HEK293 (cell line): ENCODE data around the gene WWOX.

ENCODE experiments used
- CTCF ChIA-PET: fragments of 350-600 bp; formaldehyde crosslinking; extraction: SDS; loops from one replicate; lab custom pipeline; 2021; ENCODE audit warnings: antibody characterized with exemption; lab: Yijun Ruan, JAX
- POLR2A ChIA-PET: fragments of 300-600 bp; formaldehyde crosslinking; extraction: SDS; loops from one replicate; lab custom pipeline; 2020; ENCODE audit warnings: antibody characterized with exemption, inconsistent platforms; lab: Yijun Ruan, JAX
- H3K27ac ChIP-seq: fragments of 200-500 bp; sonication (Bioruptor generic); 2 replicates; pipeline ENCODE4 v1.5.1; 2014; ENCODE audit warnings: low read depth, low read length, control low read depth, inconsistent platforms; ENCODE audit errors: extremely low read depth
- H3K36me3 ChIP-seq, 2 experiments: fragments of 200-500 bp in 1 of 2; sonication (Bioruptor generic) in 1 of 2; 1 replicate in 1 of 2; 2 replicates in 1 of 2; pipeline ENCODE4 v1.5.1; 2014 to 2017; ENCODE audit warnings: inconsistent platforms in 2 of 2, low read length in 2 of 2; ENCODE audit not compliant: control insufficient read depth in 2 of 2, insufficient read depth in 1 of 2
- H3K4me1 ChIP-seq: fragments of 200-500 bp; sonication (Bioruptor generic); 2 replicates; pipeline ENCODE4 v1.5.1; 2014; ENCODE audit warnings: mild to moderate bottlenecking, low read length, inconsistent platforms; ENCODE audit not compliant: control insufficient read depth, insufficient read depth
- H3K4me3 ChIP-seq: 2 replicates; pipeline ENCODE4 v1.5.1; 2011; ENCODE audit warnings: low read depth, mild to moderate bottlenecking, control low read depth, low read length, moderate library complexity
- H3K9me3 ChIP-seq: fragments of 200-500 bp; sonication (Bioruptor generic); 2 replicates; pipeline ENCODE4 v1.5.1; 2014; ENCODE audit warnings: low read depth, low read length, inconsistent platforms; ENCODE audit not compliant: control insufficient read depth, insufficient read depth
- AEBP2 ChIP-seq: fragments of 450-650 bp; formaldehyde crosslinking; IDR thresholded peaks from 2 replicates; pipeline ENCODE4 v1.5.1; 2016; ENCODE audit warnings: missing biosample characterization, missing genetic modification characterization, borderline replicate concordance
- ZBTB21 ChIP-seq: fragments of 450-650 bp; formaldehyde crosslinking; IDR thresholded peaks from 2 replicates; pipeline ENCODE4 v1.5.1; 2017; ENCODE audit warnings: missing biosample characterization, missing genetic modification characterization
- ZNF132 ChIP-seq: fragments of 450-650 bp; formaldehyde crosslinking; IDR thresholded peaks from 2 replicates; pipeline ENCODE4 v1.5.1; 2017; ENCODE audit warnings: missing biosample characterization, missing genetic modification characterization, borderline replicate concordance
- ZNF16 ChIP-seq: fragments of 450-650 bp; formaldehyde crosslinking; IDR thresholded peaks from 2 replicates; pipeline ENCODE4 v1.5.1; 2016; ENCODE audit warnings: low read depth, missing biosample characterization, missing genetic modification characterization
- ZNF175 ChIP-seq: fragments of 450-650 bp; formaldehyde crosslinking; IDR thresholded peaks from 2 replicates; pipeline ENCODE4 v1.5.1; 2016; ENCODE audit warnings: missing biosample characterization, missing genetic modification characterization
- ZNF266 ChIP-seq: fragments of 450-650 bp; formaldehyde crosslinking; IDR thresholded peaks from 2 replicates; pipeline ENCODE4 v1.5.1; 2016; ENCODE audit warnings: missing biosample characterization, missing genetic modification characterization, low read depth
- ZNF341 ChIP-seq: fragments of 450-650 bp; formaldehyde crosslinking; IDR thresholded peaks from 2 replicates; pipeline ENCODE4; 2016; ENCODE audit warnings: low read depth, missing biosample characterization, missing genetic modification characterization
- ZNF423 ChIP-seq: fragments of 450-650 bp; formaldehyde crosslinking; IDR thresholded peaks from 2 replicates; pipeline ENCODE4 v1.5.1; 2016; ENCODE audit warnings: missing biosample characterization, missing genetic modification characterization
- ZNF518A ChIP-seq: fragments of 450-650 bp; formaldehyde crosslinking; conservative IDR thresholded peaks from 2 replicates; pipeline ENCODE4 v1.5.1; 2016; ENCODE audit warnings: low read depth, missing biosample characterization, missing genetic modification characterization
- ZNF768 ChIP-seq: fragments of 450-650 bp; formaldehyde crosslinking; IDR thresholded peaks from 2 replicates; pipeline ENCODE4 v1.5.1; 2018; ENCODE audit warnings: missing biosample characterization, mild to moderate bottlenecking, missing genetic modification characterization
- ZSCAN23 ChIP-seq: fragments of 450-650 bp; formaldehyde crosslinking; IDR thresholded peaks from 2 replicates; pipeline ENCODE4 v1.5.1; 2016; ENCODE audit warnings: missing biosample characterization, missing genetic modification characterization
- TF ChIP-seq, protein P1 (sequence below): fragments of 450-650 bp; formaldehyde crosslinking; IDR thresholded peaks from 2 replicates; pipeline ENCODE4 v1.5.1; 2016; ENCODE audit warnings: missing biosample characterization, missing genetic modification characterization

WWOX gene

DNA sequence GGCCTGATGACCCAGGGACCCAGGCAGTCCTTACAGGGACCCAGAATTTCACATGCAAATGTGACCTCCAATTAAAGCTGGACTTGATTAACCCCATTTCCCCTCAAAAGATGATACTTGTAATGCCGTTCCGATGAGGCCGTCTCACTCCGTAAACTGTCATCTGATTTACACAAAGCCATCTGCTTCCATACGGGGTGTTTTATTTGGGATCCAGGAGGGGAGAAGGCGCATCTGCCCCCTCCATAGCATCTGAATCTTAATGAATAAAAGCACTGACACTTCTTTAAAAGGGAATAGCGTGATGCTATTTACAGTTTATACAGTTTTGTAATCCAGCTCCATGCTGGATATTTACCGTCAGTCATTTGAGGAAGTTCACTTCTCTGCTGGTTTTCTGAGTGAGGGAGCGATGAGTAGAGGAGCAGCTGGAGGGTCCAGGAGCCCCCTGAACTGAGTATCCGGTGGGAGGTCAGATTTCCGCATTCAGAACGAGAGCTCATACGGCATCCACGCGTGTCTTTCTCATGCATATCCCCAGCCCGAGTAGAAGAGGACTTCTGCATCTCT, 452.7 kb downstream of the WWOX start:
- TF ChIP-seq ZNF175: no peak
- H3K4me1 ChIP-seq: peaks cover 3% of the 10 kb centered on the region; the same call in 1 of the 2 replicates
- no peaks in the 10 kb centered on the region for H3K9me3 ChIP-seq
- H3K27ac ChIP-seq: no peak overlapping the region
- POLR2A ChIA-PET: no interaction called here
- CTCF ChIA-PET: no interaction called here
- no peaks in the 10 kb centered on the region for H3K36me3 ChIP-seq
- no peak overlapping the region for H3K4me3 ChIP-seq

DNA sequence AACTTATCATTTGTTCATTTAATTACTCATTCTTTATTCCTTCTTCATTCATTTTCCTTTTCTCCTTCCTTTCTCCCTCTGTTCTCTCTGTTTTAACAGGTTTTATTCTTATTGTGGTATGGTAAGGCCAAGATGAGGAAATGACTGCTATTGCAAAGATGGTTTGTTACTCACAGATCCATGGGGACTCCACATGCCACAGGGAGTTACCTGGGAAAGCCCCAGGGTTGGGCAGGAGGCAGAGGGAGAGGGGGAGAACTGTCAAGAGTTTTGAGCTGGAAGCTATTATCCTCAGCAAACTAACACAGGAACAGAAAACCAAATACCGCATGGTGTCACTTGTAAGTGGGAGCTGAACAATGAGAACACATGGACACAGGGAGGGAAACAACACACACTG, 453.3 kb downstream of the WWOX start:
- ChIA-PET POLR2A (no interaction called here), CTCF (no interaction called here)
- no peaks in the 10 kb centered on the region for H3K9me3 ChIP-seq
- no peaks in the 10 kb centered on the region for H3K36me3 ChIP-seq
- TF ChIP-seq AEBP2 (tag by site-specific recombination): no peak
- no peak for TF ChIP-seq ZNF132
- TF ChIP-seq ZNF341 (tag by site-specific recombination): peak; percentile 33
- no peak for TF ChIP-seq ZNF518A
- TF ChIP-seq ZSCAN23: no peak
- TF ChIP-seq ZNF423 (tag by site-specific recombination): no peak
- no peak for TF ChIP-seq ZBTB21 (tag by site-specific recombination)
- TF ChIP-seq, protein P1, sequence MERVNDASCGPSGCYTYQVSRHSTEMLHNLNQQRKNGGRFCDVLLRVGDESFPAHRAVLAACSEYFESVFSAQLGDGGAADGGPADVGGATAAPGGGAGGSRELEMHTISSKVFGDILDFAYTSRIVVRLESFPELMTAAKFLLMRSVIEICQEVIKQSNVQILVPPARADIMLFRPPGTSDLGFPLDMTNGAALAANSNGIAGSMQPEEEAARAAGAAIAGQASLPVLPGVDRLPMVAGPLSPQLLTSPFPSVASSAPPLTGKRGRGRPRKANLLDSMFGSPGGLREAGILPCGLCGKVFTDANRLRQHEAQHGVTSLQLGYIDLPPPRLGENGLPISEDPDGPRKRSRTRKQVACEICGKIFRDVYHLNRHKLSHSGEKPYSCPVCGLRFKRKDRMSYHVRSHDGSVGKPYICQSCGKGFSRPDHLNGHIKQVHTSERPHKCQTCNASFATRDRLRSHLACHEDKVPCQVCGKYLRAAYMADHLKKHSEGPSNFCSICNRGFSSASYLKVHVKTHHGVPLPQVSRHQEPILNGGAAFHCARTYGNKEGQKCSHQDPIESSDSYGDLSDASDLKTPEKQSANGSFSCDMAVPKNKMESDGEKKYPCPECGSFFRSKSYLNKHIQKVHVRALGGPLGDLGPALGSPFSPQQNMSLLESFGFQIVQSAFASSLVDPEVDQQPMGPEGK (tag by site-specific recombination): no peak
- TF ChIP-seq ZNF266 (tag by site-specific recombination): peak; percentile 31; the same call in 1 of the 2 replicates
- no peak for TF ChIP-seq ZNF16 (tag by site-specific recombination)
- TF ChIP-seq ZNF768 (tag by site-specific recombination): no peak
- no peak overlapping the region for H3K27ac ChIP-seq
- H3K4me3 ChIP-seq: no peak overlapping the region
- H3K4me1 ChIP-seq: peaks cover 3% of the 10 kb centered on the region; the same call in 1 of the 2 replicates
